Measurements from ENCODE around the gene SRP14.
A peak's percentile ranks its signal among the peaks of the same experiment; 100 is the strongest.
"Not testable (repeated sequence)": the region's sequence is repeated elsewhere in the genome, so short reads cannot be mapped to it uniquely, and the experiment has no call there.

The SRP14 gene

GRCh38 chr15:40038638-40039543 lies at the start of gene SRP14:
SRP14 (minus strand) TSS chr15:40039181; CDS start chr15:40039116, 65 bp downstream.
- peak; percentile 80 for DNase-seq (ENCODE audit: low read depth)
- H3K4me3 ChIP-seq (ENCODE audit: low read depth, low read length) = peak within 1 kb of the TSS; percentile 61

- H3K4me3 ChIP-seq (ENCODE audit: low read depth, low read length) = no peak overlapping the region
- DNase-seq (ENCODE audit: low read depth) = no peak
These were observed 49.3 kb upstream of the SRP14 start for GRCh38 chr15:40087991-40088928.

GRCh38 chr15:40087068-40087810 lies 48.3 kb upstream of the SRP14 start:
- no peak for DNase-seq (ENCODE audit: low read depth)

GRCh38 chr15:40085266-40085665 lies 46.3 kb upstream of the SRP14 start:
- no peak for DNase-seq (ENCODE audit: low read depth)
- no peak overlapping the region for H3K4me3 ChIP-seq (ENCODE audit: low read depth, low read length)

More at GRCh38 chr15:40087068-40087810, 48.3 kb upstream of the SRP14 start:
- H3K4me3 ChIP-seq (ENCODE audit: low read depth, low read length) = no peak overlapping the region

- H3K4me3 ChIP-seq (ENCODE audit: low read depth, low read length) = no peak overlapping the region
- no peak for DNase-seq (ENCODE audit: low read depth)
These were observed 45.7 kb upstream of the SRP14 start for GRCh38 chr15:40084650-40085049.

- no peak for DNase-seq (ENCODE audit: low read depth)
- no peak overlapping the region for H3K4me3 ChIP-seq (ENCODE audit: low read depth, low read length)
These were observed 43.4 kb upstream of the SRP14 start for GRCh38 chr15:40082195-40082883.

GRCh38 chr15:40081691-40082194 lies 42.8 kb upstream of the SRP14 start:
- DNase-seq (ENCODE audit: low read depth) = no peak
- peak overlapping the region; percentile 26 for H3K4me3 ChIP-seq (ENCODE audit: low read depth, low read length)

- no peak for DNase-seq (ENCODE audit: low read depth)
- H3K4me3 ChIP-seq (ENCODE audit: low read depth, low read length) = no peak overlapping the region
These were observed 41.9 kb upstream of the SRP14 start for GRCh38 chr15:40080847-40081246.

GRCh38 chr15:40080104-40080503 lies 41.1 kb upstream of the SRP14 start:
- no peak for DNase-seq (ENCODE audit: low read depth)
- no peak overlapping the region for H3K4me3 ChIP-seq (ENCODE audit: low read depth, low read length)

- H3K4me3 ChIP-seq (ENCODE audit: low read depth, low read length) = no peak overlapping the region
- no peak for DNase-seq (ENCODE audit: low read depth)
These were observed 40.5 kb upstream of the SRP14 start for GRCh38 chr15:40079456-40079855.

- no peak overlapping the region for H3K4me3 ChIP-seq (ENCODE audit: low read depth, low read length)
- no peak for DNase-seq (ENCODE audit: low read depth)
These were observed 36.5 kb upstream of the SRP14 start for GRCh38 chr15:40075298-40076044.

GRCh38 chr15:40074656-40075055 lies 35.7 kb upstream of the SRP14 start:
- not testable (repeated sequence) for DNase-seq (ENCODE audit: low read depth); H3K4me3 ChIP-seq (ENCODE audit: low read depth, low read length)

- DNase-seq (ENCODE audit: low read depth); H3K4me3 ChIP-seq (ENCODE audit: low read depth, low read length): not testable (repeated sequence)
These were observed 34.9 kb upstream of the SRP14 start for GRCh38 chr15:40073716-40074490.

- H3K4me3 ChIP-seq (ENCODE audit: low read depth, low read length) = no peak overlapping the region
- no peak for DNase-seq (ENCODE audit: low read depth)
These were observed 33.4 kb upstream of the SRP14 start for GRCh38 chr15:40072216-40072990.

- no peak for DNase-seq (ENCODE audit: low read depth)
- H3K4me3 ChIP-seq (ENCODE audit: low read depth, low read length) = no peak overlapping the region
These were observed 31.7 kb upstream of the SRP14 start for GRCh38 chr15:40070608-40071218.

- no peak for DNase-seq (ENCODE audit: low read depth)
- no peak overlapping the region for H3K4me3 ChIP-seq (ENCODE audit: low read depth, low read length)
These were observed 31.2 kb upstream of the SRP14 start for GRCh38 chr15:40070166-40070557.

All from skeletal muscle cell (primary cell).